Endothelial cell of umbilical vein (primary cell): ENCODE results near the gene PLXDC2.

Experiments used
- CTCF ChIP-seq, 2 donors: IDR thresholded peaks; 1 replicate in 1 of 2; 2 replicates in 1 of 2; pipeline ENCODE4 v1.5.1; 2011; ENCODE audit warnings: low read length in 2 of 2, mild to moderate bottlenecking in 2 of 2, moderate library complexity in 2 of 2, control low read depth in 1 of 2, inconsistent platforms in 1 of 2, low read depth in 1 of 2; ENCODE audit not compliant: insufficient read depth in 1 of 2; ENCODE audit errors: extremely low read depth in 1 of 2
- POLR2A ChIP-seq: IDR thresholded peaks from 2 replicates; pipeline ENCODE4 v1.6.1; 2012; ENCODE audit warnings: low read depth, mild to moderate bottlenecking, control low read depth, low read length
- POLR2AphosphoS5 ChIP-seq: IDR thresholded peaks from 2 replicates; pipeline ENCODE4 v1.6.1; 2012; ENCODE audit warnings: low read depth, mild to moderate bottlenecking, control low read depth, low read length, moderate library complexity; ENCODE audit not compliant: insufficient read depth

GRCh38 chr10:19826712-19827111, 10.5 kb downstream of the PLXDC2 start:
- TF ChIP-seq CTCF (IDR thresholded peaks at IDR 0.05; ENCODE audit: extremely low read depth in 1 of 2, insufficient read depth in 1 of 2, low read depth in 1 of 2, low read length in 2 of 2) (no peak), POLR2A (no peak), POLR2AphosphoS5 (no peak)
